SJCRH30 (cell line): Measurements from ENCODE around the gene DIPK1C. TPM values are rescaled to one million over a fixed set of nuclear protein-coding genes. Genes with fewer than 3 reads are reported as not detected.

Source experiments
- DNase-seq, 2 experiments: peaks; one replicate each; pipeline ENCODE4 v3.0.0-alpha.2; 2015 to 2020
- H3K27ac ChIP-seq: fragments of 250-450 bp; sonication (Bioruptor Pico); 2 replicates; pipeline ENCODE4 v1.5.1; 2020; ENCODE audit warnings: mild to moderate bottlenecking, moderate library complexity
- H3K27me3 ChIP-seq: fragments of 250-450 bp; sonication (Bioruptor Pico); 2 replicates; pipeline ENCODE4 v1.5.1; 2020; ENCODE audit warnings: mild to moderate bottlenecking, moderate library complexity
- H3K36me3 ChIP-seq: fragments of 250-450 bp; sonication (Bioruptor Pico); 2 replicates; pipeline ENCODE4 v1.5.1; 2020; ENCODE audit warnings: mild to moderate bottlenecking, moderate library complexity
- H3K4me1 ChIP-seq: fragments of 250-450 bp; sonication (Bioruptor Pico); 2 replicates; pipeline ENCODE4 v1.5.1; 2020; ENCODE audit warnings: mild to moderate bottlenecking, moderate library complexity
- H3K4me3 ChIP-seq: fragments of 250-450 bp; sonication (Bioruptor Pico); 2 replicates; pipeline ENCODE4 v1.5.1; 2020; ENCODE audit warnings: mild to moderate bottlenecking, moderate library complexity
- H3K9me3 ChIP-seq: fragments of 250-450 bp; sonication (Bioruptor Pico); replicated peaks from 2 replicates; pipeline ENCODE4 v1.5.1; 2020; ENCODE audit warnings: mild to moderate bottlenecking, moderate library complexity
- total RNA-seq: library from RNA; depleted of rRNA; stranded (reverse); fragments of >200 nt; shearing (Covaris generic); gene quantifications from 2 replicates; pipeline ENCODE4 v1.2.3, GENCODE V29; 2014

Gene DIPK1C
- total RNA-seq, 1 experiment from 2014 or later: not detected

DNA sequence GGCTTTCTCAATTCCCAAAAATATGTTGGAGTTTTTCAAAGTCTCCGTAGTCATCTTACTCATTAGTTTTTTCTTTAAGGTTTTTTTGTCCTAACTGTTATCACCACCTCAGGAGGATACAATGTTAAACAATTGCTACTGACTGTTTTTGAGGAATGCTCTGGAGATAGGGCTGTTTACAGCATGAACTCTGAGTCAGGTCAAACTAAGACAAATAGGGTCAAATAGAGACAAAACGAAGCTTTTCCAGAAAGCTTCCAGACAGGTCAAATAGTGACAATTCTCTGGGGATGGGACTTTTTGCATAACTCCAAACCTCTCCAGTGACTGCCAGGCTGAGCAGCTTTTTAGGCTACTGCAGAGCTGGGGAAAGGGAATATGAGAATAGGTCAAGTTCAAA is 15.2 kb upstream of the DIPK1C start:
- Histone ChIP-seq H3K4me3 (no peak overlapping the region), H3K27me3 (no peaks in the 10 kb centered on the region), H3K4me1 (no peaks in the 10 kb centered on the region)

DNA sequence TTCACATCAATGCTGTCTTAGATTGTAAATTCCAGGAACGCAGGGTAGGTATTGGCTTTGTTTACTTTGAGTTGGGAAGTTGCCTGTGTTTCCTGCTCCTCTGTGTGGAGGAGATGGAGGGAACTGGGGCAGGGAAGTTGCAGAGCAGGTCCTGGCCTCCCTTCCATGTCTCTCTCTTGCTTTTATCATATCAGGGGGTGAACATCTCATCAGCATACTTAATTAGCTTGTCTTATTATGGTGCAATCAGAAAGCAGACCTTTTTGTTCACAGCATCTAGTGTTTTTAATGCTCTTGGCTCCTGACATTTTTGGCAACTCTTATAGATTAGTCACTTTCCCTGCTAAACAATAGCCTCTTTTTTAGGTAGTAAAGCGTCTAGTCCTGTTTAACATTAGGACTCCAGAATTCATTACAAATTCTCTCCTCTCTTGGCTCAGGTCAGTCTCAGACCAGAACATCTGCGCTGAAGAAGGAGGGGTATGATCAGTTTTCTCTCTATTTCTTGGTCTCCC is 11.5 kb upstream of the DIPK1C start:
- no peaks in the 10 kb centered on the region for H3K27me3 ChIP-seq
- no peaks in the 10 kb centered on the region for H3K4me1 ChIP-seq
- H3K4me3 ChIP-seq: no peak overlapping the region
- H3K36me3 ChIP-seq: no peaks in the 10 kb centered on the region
- no peaks in the 10 kb centered on the region for H3K9me3 ChIP-seq
- no peak overlapping the region for H3K27ac ChIP-seq
- no peak for DNase-seq

More for the DNA sequence above, 15.2 kb upstream of the DIPK1C start:
- Histone ChIP-seq H3K9me3 (no peaks in the 10 kb centered on the region), H3K27ac (no peak overlapping the region), H3K36me3 (no peaks in the 10 kb centered on the region)
- no peak for DNase-seq

DNA sequence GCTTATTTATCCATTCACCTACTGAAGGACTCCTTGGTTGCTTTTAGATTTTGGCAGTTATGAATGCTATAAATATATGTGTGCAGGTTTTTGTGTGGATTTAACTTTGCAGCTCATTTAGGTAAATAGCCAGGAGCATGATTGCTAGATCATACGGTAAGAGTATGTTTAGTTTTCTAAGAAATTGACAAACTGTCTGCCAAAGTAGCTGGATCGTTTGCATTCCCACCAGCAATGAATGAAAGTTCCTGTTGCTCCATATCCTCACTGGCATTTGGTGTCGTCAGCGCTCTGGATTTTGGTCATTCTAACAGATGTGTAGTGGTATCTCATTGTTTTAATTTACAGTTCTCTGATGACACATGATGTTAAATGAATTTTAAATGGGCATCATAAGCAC is 8.7 kb upstream of the DIPK1C start:
- no peaks in the 10 kb centered on the region for H3K4me1 ChIP-seq
- no peak overlapping the region for H3K27ac ChIP-seq
- H3K9me3 ChIP-seq: no peaks in the 10 kb centered on the region
- no peak overlapping the region for H3K4me3 ChIP-seq
- no peak for DNase-seq
- no peaks in the 10 kb centered on the region for H3K27me3 ChIP-seq
- H3K36me3 ChIP-seq: no peaks in the 10 kb centered on the region

- Histone ChIP-seq H3K36me3 (no peaks in the 10 kb centered on the region), H3K4me3 (no peak overlapping the region), H3K9me3 (no peaks in the 10 kb centered on the region), H3K4me1 (no peaks in the 10 kb centered on the region), H3K27me3 (no peaks in the 10 kb centered on the region), H3K27ac (no peak overlapping the region)
- DNase-seq: no peak
These were observed 6.9 kb upstream of the DIPK1C start for GRCh38 chr18:74463983-74464382.

GRCh38 chr18:74463254-74463653 is 6.1 kb upstream of the DIPK1C start:
- H3K27me3 ChIP-seq: no peaks in the 10 kb centered on the region
- no peaks in the 10 kb centered on the region for H3K4me1 ChIP-seq

GRCh38 chr18:74460825-74461224 is 3.7 kb upstream of the DIPK1C start:
- no peaks in the 10 kb centered on the region for H3K4me1 ChIP-seq
- no peaks in the 10 kb centered on the region for H3K9me3 ChIP-seq
- no peak overlapping the region for H3K4me3 ChIP-seq
- DNase-seq: no peak
- H3K27ac ChIP-seq: no peak overlapping the region
- H3K36me3 ChIP-seq: no peaks in the 10 kb centered on the region
- no peaks in the 10 kb centered on the region for H3K27me3 ChIP-seq

More at GRCh38 chr18:74463254-74463653, 6.1 kb upstream of the DIPK1C start:
- no peak for DNase-seq
- Histone ChIP-seq H3K27ac (no peak overlapping the region), H3K4me3 (no peak overlapping the region), H3K36me3 (no peaks in the 10 kb centered on the region), H3K9me3 (no peaks in the 10 kb centered on the region)

DNA sequence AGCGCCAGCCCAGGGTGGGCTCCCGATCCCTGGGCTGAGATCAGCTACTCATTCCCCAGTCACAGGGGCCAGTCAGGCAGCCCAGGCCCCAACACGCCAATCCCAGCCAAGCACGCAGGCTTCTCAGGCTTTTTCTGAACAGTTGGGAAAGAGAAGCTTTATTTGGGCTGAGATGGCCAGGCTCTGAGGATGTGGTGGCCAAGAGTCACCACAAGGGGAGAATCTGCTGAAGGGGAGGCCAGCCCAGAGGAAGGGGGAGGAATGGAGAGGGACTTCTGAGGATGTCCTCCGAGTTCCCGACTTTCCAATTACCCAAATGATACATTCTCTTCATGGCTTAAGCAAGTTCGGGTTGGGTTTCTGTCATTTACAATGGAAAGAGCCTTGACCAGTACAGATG is 2.8 kb upstream of the DIPK1C start:
- Histone ChIP-seq H3K27me3 (no peaks in the 10 kb centered on the region), H3K4me1 (no peaks in the 10 kb centered on the region), H3K9me3 (no peaks in the 10 kb centered on the region), H3K4me3 (no peak overlapping the region), H3K27ac (no peak overlapping the region), H3K36me3 (no peaks in the 10 kb centered on the region)
- DNase-seq: no peak

DNA sequence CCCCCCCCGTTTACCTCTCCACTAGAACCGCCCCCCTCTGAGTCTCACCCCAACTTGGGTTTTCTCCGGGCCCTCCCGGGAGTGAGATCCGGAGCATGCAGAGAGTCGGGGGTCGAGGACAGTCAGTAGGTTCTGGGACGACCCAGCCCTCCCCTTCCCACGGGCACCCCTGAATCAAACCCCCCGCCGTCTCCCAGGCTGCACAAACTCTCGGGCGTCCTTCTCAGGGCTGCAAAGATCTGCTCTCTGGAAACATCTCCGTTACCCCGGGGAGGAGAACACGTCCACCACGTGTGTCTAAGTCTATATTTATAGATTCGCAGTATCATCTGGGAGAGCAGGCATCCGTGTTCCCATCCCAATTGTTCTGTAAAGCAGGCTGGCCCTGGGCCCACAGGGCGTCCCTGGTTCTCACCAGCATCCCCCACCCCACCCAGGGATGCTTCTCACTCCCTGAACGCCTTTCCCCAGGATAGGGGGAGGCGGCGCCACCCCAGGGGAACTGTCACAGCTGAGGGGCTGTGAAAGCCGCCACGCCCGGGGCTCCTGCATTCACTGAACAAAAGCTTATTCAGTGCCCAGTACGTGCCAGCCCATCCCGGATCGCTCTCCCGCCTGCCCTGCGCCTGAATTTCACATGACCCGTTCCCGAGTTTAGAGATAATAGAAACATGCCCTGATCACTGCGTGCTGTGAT is 765 bp upstream of the DIPK1C start:
- no peak for DNase-seq
- Histone ChIP-seq H3K27me3 (no peaks in the 10 kb centered on the region), H3K27ac (no peak overlapping the region), H3K4me3 (no peak overlapping the region), H3K36me3 (no peaks in the 10 kb centered on the region), H3K4me1 (no peaks in the 10 kb centered on the region), H3K9me3 (no peaks in the 10 kb centered on the region)

GRCh38 chr18:74456349-74457042 is 612 bp downstream of the DIPK1C start:
- Histone ChIP-seq H3K27me3 (no peaks in the 10 kb centered on the region), H3K4me3 (no peak overlapping the region), H3K27ac (no peak overlapping the region), H3K36me3 (no peaks in the 10 kb centered on the region), H3K4me1 (no peaks in the 10 kb centered on the region), H3K9me3 (no peaks in the 10 kb centered on the region)
- DNase-seq: no peak

DNA sequence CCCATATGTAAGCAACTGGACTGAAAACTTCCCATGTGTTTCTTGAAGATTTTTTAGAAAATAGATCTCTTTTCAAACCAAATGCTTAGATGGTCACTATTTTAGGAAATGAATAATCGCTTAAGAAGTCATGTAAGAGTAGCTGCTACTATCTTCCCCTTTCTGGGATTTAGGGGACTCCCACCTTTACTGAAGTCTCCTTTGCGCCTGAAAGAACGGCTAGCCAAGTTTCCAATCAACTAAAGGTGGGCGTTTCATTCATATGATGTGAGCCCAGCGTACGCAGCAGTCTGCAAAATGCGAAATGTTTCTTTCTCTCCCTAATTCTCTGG is 1.1 kb downstream of the DIPK1C start:
- no peaks in the 10 kb centered on the region for H3K36me3 ChIP-seq
- no peak for DNase-seq
- no peak overlapping the region for H3K4me3 ChIP-seq
- H3K27me3 ChIP-seq: no peaks in the 10 kb centered on the region
- no peaks in the 10 kb centered on the region for H3K9me3 ChIP-seq
- H3K27ac ChIP-seq: no peak overlapping the region
- H3K4me1 ChIP-seq: no peaks in the 10 kb centered on the region

DNA sequence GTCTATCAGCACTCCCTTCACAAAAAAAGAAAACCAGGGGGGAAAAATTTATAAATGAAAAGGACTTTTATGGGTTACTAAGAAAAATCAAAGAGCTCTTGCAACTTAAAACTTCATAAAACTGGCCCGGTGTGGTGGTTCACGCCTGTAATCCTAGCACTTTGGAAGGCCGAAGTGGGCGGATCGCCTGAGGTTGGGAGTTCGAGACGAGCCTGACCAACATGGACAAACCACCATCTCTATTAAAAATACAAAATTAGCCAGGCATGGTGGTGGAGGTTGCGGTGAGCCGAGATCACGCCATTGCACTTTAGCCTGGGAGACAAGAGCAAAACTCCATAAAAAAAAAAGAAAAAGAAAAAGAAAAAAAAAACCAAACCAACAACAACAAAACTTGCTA is 1.7 kb downstream of the DIPK1C start:
- no peak overlapping the region for H3K4me3 ChIP-seq
- no peaks in the 10 kb centered on the region for H3K9me3 ChIP-seq
- no peak for DNase-seq
- H3K27ac ChIP-seq: no peak overlapping the region
- H3K36me3 ChIP-seq: no peaks in the 10 kb centered on the region
- H3K4me1 ChIP-seq: no peaks in the 10 kb centered on the region
- no peaks in the 10 kb centered on the region for H3K27me3 ChIP-seq

- no peaks in the 10 kb centered on the region for H3K4me1 ChIP-seq
- no peaks in the 10 kb centered on the region for H3K36me3 ChIP-seq
- H3K9me3 ChIP-seq: no peaks in the 10 kb centered on the region
- no peaks in the 10 kb centered on the region for H3K27me3 ChIP-seq
- H3K27ac ChIP-seq: no peak overlapping the region
- H3K4me3 ChIP-seq: no peak overlapping the region
- DNase-seq: no peak
These were observed 2.8 kb downstream of the DIPK1C start for GRCh38 chr18:74454279-74454751.

DNA sequence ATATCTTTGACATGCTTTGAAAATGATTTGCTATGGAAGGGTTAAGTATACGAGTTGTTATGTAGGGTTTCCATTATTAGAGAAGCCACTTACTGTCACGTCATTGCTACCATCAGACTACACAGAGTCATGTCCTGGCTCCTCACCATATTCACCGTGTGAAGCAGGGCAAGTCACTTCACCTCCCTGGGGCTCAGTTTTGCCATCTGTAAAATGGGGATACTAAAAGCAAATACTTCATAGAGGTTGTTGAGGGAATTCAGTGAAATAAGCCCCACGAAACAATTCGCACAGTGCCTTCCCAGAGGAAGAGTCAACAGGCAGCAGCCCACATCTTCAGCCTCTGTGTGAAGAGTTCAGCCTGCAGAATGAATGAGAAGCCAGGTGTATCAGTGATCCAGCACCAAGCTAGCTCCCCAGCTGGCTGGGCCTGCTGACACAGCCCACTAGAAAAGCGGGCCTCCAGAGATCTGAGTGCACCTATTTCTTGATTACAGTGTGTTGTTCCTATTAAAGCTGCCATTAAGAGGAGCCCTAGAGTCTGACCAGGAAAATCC is 3.4 kb downstream of the DIPK1C start:
- no peak for DNase-seq
- Histone ChIP-seq H3K27ac (no peak overlapping the region), H3K4me1 (no peaks in the 10 kb centered on the region), H3K36me3 (no peaks in the 10 kb centered on the region), H3K4me3 (no peak overlapping the region), H3K27me3 (no peaks in the 10 kb centered on the region), H3K9me3 (no peaks in the 10 kb centered on the region)

DNA sequence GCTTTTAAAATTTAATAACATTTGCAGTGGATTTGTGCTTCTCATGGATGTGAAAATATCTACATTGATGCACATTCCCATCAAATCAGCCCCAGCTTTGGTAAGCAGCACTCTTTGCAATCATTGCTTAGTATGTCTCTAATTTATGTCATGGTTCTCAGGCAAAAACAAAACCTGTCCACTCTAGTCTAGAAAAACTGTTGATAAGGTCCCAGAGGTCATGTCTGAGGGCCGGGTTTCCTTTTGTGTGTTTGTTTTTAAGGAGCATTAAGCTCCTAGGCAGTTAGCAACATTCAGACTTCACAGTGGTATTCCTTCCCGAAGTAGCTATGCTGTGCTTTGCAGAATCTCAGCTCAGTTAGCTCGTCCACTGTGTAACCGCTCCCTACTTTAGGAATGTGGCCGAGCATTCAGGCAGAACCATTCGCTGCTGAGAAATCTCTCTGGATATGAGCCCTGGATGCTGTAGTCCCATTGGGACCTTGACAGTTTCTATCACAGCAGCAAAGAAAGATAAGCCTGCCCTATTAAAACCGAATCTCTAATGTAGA is 4.0 kb downstream of the DIPK1C start:
- no peak overlapping the region for H3K27ac ChIP-seq
- H3K9me3 ChIP-seq: no peaks in the 10 kb centered on the region
- no peak overlapping the region for H3K4me3 ChIP-seq
- no peaks in the 10 kb centered on the region for H3K36me3 ChIP-seq
- DNase-seq: no peak
- H3K4me1 ChIP-seq: no peaks in the 10 kb centered on the region
- H3K27me3 ChIP-seq: no peaks in the 10 kb centered on the region

- H3K36me3 ChIP-seq: no peaks in the 10 kb centered on the region
- DNase-seq: no peak
- H3K27ac ChIP-seq: no peak overlapping the region
- no peak overlapping the region for H3K4me3 ChIP-seq
- H3K9me3 ChIP-seq: no peaks in the 10 kb centered on the region
- H3K27me3 ChIP-seq: no peaks in the 10 kb centered on the region
- H3K4me1 ChIP-seq: no peaks in the 10 kb centered on the region
These were observed 6.0 kb downstream of the DIPK1C start for GRCh38 chr18:74451148-74451547.
